GM23338 (cell line): ENCODE results near the gene UBP1. TPM values are rescaled to one million over a fixed set of nuclear protein-coding genes. Genes with fewer than 3 reads are reported as not detected.
"Not testable (repeated sequence)": the region's sequence is repeated elsewhere in the genome, so short reads cannot be mapped to it uniquely, and the experiment has no call there.

Source experiments
- ATAC-seq: fragments of 200-7000 bp; cut with Tn5 transposase; 3 replicates; pipeline ENCODE4 v1.9.1; 2020
- DNase-seq: peaks from one replicate; pipeline ENCODE4 v3.0.0-alpha.2; 2015; ENCODE audit warnings: low spot score
- H2AFZ ChIP-seq: fragments of 200-600 bp; sonication (generic); 2 replicates; pipeline ENCODE4 v1.8.0; 2016; ENCODE audit warnings: antibody characterized with exemption, mild to moderate bottlenecking, moderate library complexity
- H3F3A ChIP-seq: fragments of 200-600 bp; sonication (generic); replicated peaks from 2 replicates; pipeline ENCODE4 v1.8.0; 2017; ENCODE audit warnings: antibody characterized with exemption, mixed run types, low read depth
- H3K27ac ChIP-seq: fragments of 200-600 bp; sonication (generic); 2 replicates; pipeline ENCODE4 v1.6.1; 2016; ENCODE audit warnings: low read depth
- H3K27me3 ChIP-seq: fragments of 200-600 bp; sonication (generic); 2 replicates; pipeline ENCODE4 v1.8.0; 2016; ENCODE audit warnings: mild to moderate bottlenecking, mixed run types, moderate library complexity; ENCODE audit not compliant: insufficient read depth
- H3K36me3 ChIP-seq: fragments of 200-600 bp; sonication (generic); 2 replicates; pipeline ENCODE4 v1.8.0; 2016; ENCODE audit warnings: mild to moderate bottlenecking; ENCODE audit not compliant: insufficient read depth
- H3K4me1 ChIP-seq: fragments of 200-600 bp; sonication (generic); 2 replicates; pipeline ENCODE4 v1.8.0; 2016; ENCODE audit warnings: mild to moderate bottlenecking, moderate library complexity; ENCODE audit not compliant: insufficient read depth
- H3K4me2 ChIP-seq: fragments of 200-600 bp; sonication (generic); 2 replicates; pipeline ENCODE4 v1.7.1; 2017; ENCODE audit warnings: mixed run types
- H3K4me3 ChIP-seq: fragments of 200-600 bp; sonication (generic); 2 replicates; pipeline ENCODE4 v1.6.1; 2016; ENCODE audit warnings: mixed run types
- H3K79me2 ChIP-seq: fragments of 200-600 bp; sonication (generic); replicated peaks from 2 replicates; pipeline ENCODE4 v1.8.0; 2017; ENCODE audit warnings: mild to moderate bottlenecking; ENCODE audit not compliant: insufficient read depth
- H3K9me2 ChIP-seq: fragments of 200-600 bp; sonication (generic); 2 replicates; pipeline ENCODE4 v1.8.0; 2017; ENCODE audit not compliant: insufficient read depth
- H4K20me1 ChIP-seq: fragments of 200-600 bp; sonication (generic); replicated peaks from 2 replicates; pipeline ENCODE4 v1.8.0; 2017; ENCODE audit warnings: mild to moderate bottlenecking; ENCODE audit not compliant: insufficient read depth
- H3K27ac Mint-ChIP-seq: 2 replicates; pipeline ENCODE4 v1.8.0; 2020; ENCODE audit warnings: inconsistent platforms, mild to moderate bottlenecking, moderate library complexity, mixed read lengths
- H3K27me3 Mint-ChIP-seq: 3 replicates; pipeline ENCODE4 v1.8.0; 2022; ENCODE audit warnings: low read depth, mild to moderate bottlenecking, moderate library complexity, mixed read lengths, inconsistent platforms; ENCODE audit not compliant: insufficient read depth, poor library complexity
- H3K36me3 Mint-ChIP-seq: 3 replicates; pipeline ENCODE4 v1.8.0; 2021; ENCODE audit warnings: low read depth, mild to moderate bottlenecking, inconsistent platforms, moderate library complexity, mixed read lengths
- H3K4me1 Mint-ChIP-seq: 3 replicates; pipeline ENCODE4 v1.8.0; 2020; ENCODE audit warnings: mild to moderate bottlenecking, inconsistent platforms, mixed read lengths
- H3K4me3 Mint-ChIP-seq: 3 replicates; pipeline ENCODE4 v1.8.0; 2021; ENCODE audit warnings: moderate library complexity, mild to moderate bottlenecking, inconsistent platforms, mixed read lengths
- H3K9me3 Mint-ChIP-seq: 3 replicates; pipeline ENCODE4 v1.8.0; 2020; ENCODE audit warnings: moderate library complexity, mild to moderate bottlenecking, inconsistent platforms, mixed read lengths
- EZH2 ChIP-seq: fragments of 200-600 bp; sonication (generic); IDR thresholded peaks from one replicate; pipeline ENCODE4 v1.8.0; 2017; ENCODE audit warnings: antibody characterized with exemption, mild to moderate bottlenecking, low read depth; ENCODE audit not compliant: unreplicated experiment
- JUNB ChIP-seq: IDR thresholded peaks from one replicate; pipeline ENCODE4 v1.6.1; 2016; ENCODE audit warnings: antibody characterized with exemption; ENCODE audit not compliant: unreplicated experiment
- REST ChIP-seq: IDR thresholded peaks from one replicate; pipeline ENCODE4 v1.6.1; 2018; ENCODE audit warnings: antibody characterized with exemption; ENCODE audit not compliant: unreplicated experiment
- STAT1 ChIP-seq: IDR thresholded peaks from one replicate; pipeline ENCODE4 v1.6.1; 2016; ENCODE audit warnings: antibody characterized with exemption; ENCODE audit not compliant: unreplicated experiment
- ZNF331 ChIP-seq: fragments of 250-450 bp; sonication (Bioruptor Pico); IDR thresholded peaks from 2 replicates; pipeline ENCODE4 v1.5.0; 2020; ENCODE audit warnings: low read depth, mild to moderate bottlenecking, moderate library complexity
- polyA plus RNA-seq: library from polyadenylated mRNA; unstranded; fragments of >200 nt; fragmentation: Nextera tagmentation; extraction: Ambion mirVana; gene quantifications from 2 replicates; pipeline ENCODE4 v1.2.1, GENCODE V29; 2016
- small RNA-seq: library from RNA; depleted of rRNA; stranded (forward); fragments of <200 nt; gene quantifications from one replicate; pipeline ENCODE3, GENCODE V24; 2014; ENCODE audit warnings: low replicate concordance
- total RNA-seq: library from RNA; depleted of rRNA; stranded (reverse); fragments of >200 nt; shearing (Covaris generic); gene quantifications from 2 replicates; pipeline ENCODE4 v1.2.3, GENCODE V29; 2014; rRNA removed

Gene UBP1
- total and polyA plus RNA-seq, 2 experiments from 2014 or later: 16.8 to 66.8 TPM

GRCh38 chr3:33339758-33340157 lies 100.4 kb downstream of the UBP1 start:
- no peak overlapping the region for H2AFZ ChIP-seq
- H3K36me3 Mint-ChIP-seq: no peaks in the 10 kb centered on the region; the same call in 2 of the 3 replicates
- ATAC-seq (no peak), DNase-seq (no peak)
- no peaks in the 10 kb centered on the region for H4K20me1 ChIP-seq
- H3K79me2 ChIP-seq: no peaks in the 10 kb centered on the region
- no peaks in the 10 kb centered on the region for H3K4me1 ChIP-seq
- H3K4me1 Mint-ChIP-seq: peaks cover 7% of the 10 kb centered on the region; the same call in 2 of the 3 replicates
- H3K9me3 Mint-ChIP-seq: peaks cover 2% of the 10 kb centered on the region; the same call in 2 of the 3 replicates
- no peak overlapping the region for H3K27ac ChIP-seq
- H3K4me3 ChIP-seq: no peak overlapping the region
- no peaks in the 10 kb centered on the region for H3F3A ChIP-seq
- no peaks in the 10 kb centered on the region for H3K27me3 Mint-ChIP-seq
- H3K9me2 ChIP-seq: no peaks in the 10 kb centered on the region
- no peaks in the 10 kb centered on the region for H3K27me3 ChIP-seq
- no peak overlapping the region for H3K27ac Mint-ChIP-seq
- no peaks in the 10 kb centered on the region for H3K36me3 ChIP-seq
- no peak overlapping the region for H3K4me2 ChIP-seq
- H3K4me3 Mint-ChIP-seq: no peak overlapping the region
- no peak for TF ChIP-seq REST
- no peak for TF ChIP-seq EZH2
- no peak for TF ChIP-seq ZNF331 (CRISPR knock-in tag)
- TF ChIP-seq JUNB: no peak
- no peak for TF ChIP-seq STAT1

- H3K4me3 ChIP-seq, H4K20me1 ChIP-seq, H3K79me2 ChIP-seq, H3K36me3 Mint-ChIP-seq, H3K4me3 Mint-ChIP-seq, H3K4me2 ChIP-seq, H3F3A ChIP-seq, H3K9me3 Mint-ChIP-seq, H3K4me1 ChIP-seq, H3K4me1 Mint-ChIP-seq, H3K27ac ChIP-seq, H3K27me3 ChIP-seq, H3K36me3 ChIP-seq, H2AFZ ChIP-seq, H3K27me3 Mint-ChIP-seq, DNase-seq, H3K27ac Mint-ChIP-seq, H3K9me2 ChIP-seq, ATAC-seq: not testable (repeated sequence)
These were observed 101.2 kb downstream of the UBP1 start for GRCh38 chr3:33338936-33339465.

Small RNA genes within 50 kb of the gene (small RNA-seq; reads per million reads assigned to genes)
- not detected for gene RNU7-110P

Other genes starting within 250 kb of the UBP1 start
- 3.6 and 4.3 TPM in 2 replicates for gene SUSD5, start 221.6 kb downstream of the UBP1 start, total RNA-seq
- gene SUSD5, start 221.6 kb downstream of the UBP1 start, polyA plus RNA-seq: 1.1 and 1.4 TPM in 2 replicates
- gene FBXL2, start 163.0 kb downstream of the UBP1 start, total RNA-seq: 4.4 and 5.7 TPM in 2 replicates
- gene FBXL2, start 163.0 kb downstream of the UBP1 start, polyA plus RNA-seq: 2.1 and 2.8 TPM in 2 replicates